ENCODE data around the gene FAM13B.
"Not testable (repeated sequence)": the region's sequence is repeated elsewhere in the genome, so short reads cannot be mapped to it uniquely, and the experiment has no call there.

The FAM13B gene

GRCh38 chr5:137960141-137960540 is 72.7 kb downstream of the FAM13B start:
- H3K4me3 ChIP-seq (ENCODE audit: low read length): no peak overlapping the region
- TF ChIP-seq CTCF (conservative IDR thresholded peaks at IDR 0.05; ENCODE audit: low read depth, low read length): no peak
- DNase-seq (ENCODE audit: low read depth): no peak

GRCh38 chr5:137959488-137959887 is 73.4 kb downstream of the FAM13B start:
- DNase-seq (ENCODE audit: low read depth): no peak
- no peak for TF ChIP-seq CTCF (conservative IDR thresholded peaks at IDR 0.05; ENCODE audit: low read depth, low read length)
- no peak overlapping the region for H3K4me3 ChIP-seq (ENCODE audit: low read length)

GRCh38 chr5:137957948-137958347 is 74.9 kb downstream of the FAM13B start:
- no peak for DNase-seq (ENCODE audit: low read depth)
- TF ChIP-seq CTCF (conservative IDR thresholded peaks at IDR 0.05; ENCODE audit: low read depth, low read length): no peak
- H3K4me3 ChIP-seq (ENCODE audit: low read length): no peak overlapping the region

- no peak for TF ChIP-seq CTCF (conservative IDR thresholded peaks at IDR 0.05; ENCODE audit: low read depth, low read length)
- DNase-seq (ENCODE audit: low read depth): no peak
- no peak overlapping the region for H3K4me3 ChIP-seq (ENCODE audit: low read length)
Observed at GRCh38 chr5:137954131-137954879, 78.6 kb downstream of the FAM13B start.

- DNase-seq (ENCODE audit: low read depth): no peak
- H3K4me3 ChIP-seq (ENCODE audit: low read length): no peak overlapping the region
- no peak for TF ChIP-seq CTCF (conservative IDR thresholded peaks at IDR 0.05; ENCODE audit: low read depth, low read length)
Observed at GRCh38 chr5:137945825-137946224, 87.1 kb downstream of the FAM13B start.

GRCh38 chr5:137944280-137944679 is 88.6 kb downstream of the FAM13B start:
- not testable (repeated sequence) for H3K4me3 ChIP-seq (ENCODE audit: low read length); DNase-seq (ENCODE audit: low read depth)

GRCh38 chr5:137939331-137939730 is 93.5 kb downstream of the FAM13B start:
- H3K4me3 ChIP-seq (ENCODE audit: low read length): no peak overlapping the region
- DNase-seq (ENCODE audit: low read depth): no peak
- no peak for TF ChIP-seq CTCF (conservative IDR thresholded peaks at IDR 0.05; ENCODE audit: low read depth, low read length)

Data from retinal pigment epithelial cell (primary cell).